Measurements from ENCODE around the gene GAK.
"Not testable (repeated sequence)": the region's sequence is repeated elsewhere in the genome, so short reads cannot be mapped to it uniquely, and the experiment has no call there.

Gene GAK

DNA sequence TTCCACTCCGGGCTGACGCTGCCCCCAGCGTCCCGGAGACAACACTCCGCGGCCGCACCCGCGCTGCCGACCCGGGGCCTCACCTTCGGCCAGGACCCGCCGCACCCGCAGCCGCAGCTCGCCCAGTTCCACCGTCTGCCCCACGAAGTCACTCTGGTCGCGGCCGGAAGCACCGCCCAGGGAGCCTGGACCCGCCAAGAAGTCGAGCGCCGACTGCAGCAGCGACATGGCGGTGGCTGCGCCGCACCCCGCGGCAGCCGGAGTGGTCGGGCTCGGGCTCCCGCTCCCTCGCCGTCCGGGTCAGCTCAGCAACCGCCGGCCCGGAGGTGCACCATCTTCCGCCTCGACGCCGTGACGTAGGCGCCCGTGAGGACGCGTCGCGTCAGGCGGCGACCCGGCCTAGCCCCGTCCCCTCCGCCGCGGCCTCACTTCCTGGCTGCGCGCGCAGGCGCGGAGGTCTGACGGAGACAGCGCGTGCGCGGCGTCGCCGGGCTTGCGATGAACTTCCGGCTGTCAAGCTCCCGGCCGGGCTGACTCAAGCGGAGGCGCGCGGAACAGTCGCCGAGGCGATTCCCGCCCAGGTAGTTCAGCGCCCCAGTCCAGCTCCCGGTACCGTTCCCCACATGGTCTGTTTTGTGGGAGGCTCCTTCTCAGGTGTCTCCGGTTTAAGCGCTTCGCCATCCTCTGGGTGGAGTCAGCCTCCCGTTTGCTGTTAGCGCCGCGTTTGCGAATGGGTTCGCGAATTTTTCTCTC is at the start of gene GAK, which contains the start of gene TMEM175:
Gene GAK (minus strand): TSS at position 357 of the 753 bp plus-strand sequence. CDS start 129 bp downstream, at position 228.
Gene TMEM175 (plus strand): TSS at position 501 of the 753 bp plus-strand sequence. CDS start 15,280 bp downstream, outside the sequence.
- peak; percentile 95 to 96 for DNase-seq (ENCODE audit: low read depth in 2 of 2)

DNA sequence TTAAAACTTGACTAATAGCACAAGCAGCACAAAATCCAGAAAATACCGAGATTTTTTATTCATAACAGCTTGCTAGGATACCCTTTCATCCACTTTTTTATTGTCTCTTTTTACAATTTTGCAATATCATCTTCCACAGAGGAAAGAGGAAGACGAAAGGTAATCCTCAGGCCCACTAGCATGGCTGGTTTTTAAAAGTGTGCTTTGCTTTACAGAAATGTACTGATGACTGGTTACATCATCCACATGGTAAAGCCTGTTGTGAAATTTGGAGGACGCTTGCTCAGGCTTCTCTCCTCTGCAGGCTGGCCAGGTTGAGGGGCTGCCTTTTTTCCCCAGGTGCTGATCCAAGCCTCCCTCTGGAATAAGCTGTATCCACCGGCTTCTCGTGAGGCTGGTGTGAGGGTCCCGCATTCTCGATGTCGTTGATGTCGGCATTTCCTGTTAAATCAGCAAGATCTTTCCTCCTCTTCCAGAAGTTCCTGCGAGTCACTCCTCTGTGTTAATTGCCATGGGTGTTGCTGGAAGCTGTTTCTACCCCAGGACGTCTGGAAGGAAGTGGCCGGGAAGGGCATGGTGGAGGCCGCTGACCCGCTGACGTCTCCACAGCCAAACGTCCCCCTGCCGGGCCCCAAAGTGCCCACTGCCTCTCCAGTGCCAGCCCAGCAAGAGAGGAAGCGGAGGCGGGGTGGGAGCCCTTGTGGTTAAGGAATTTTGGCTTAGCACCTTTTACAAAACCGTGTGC is 47.0 kb upstream of the GAK start:
- DNase-seq (ENCODE audit: low read depth in 2 of 2) = no peak

- not testable (repeated sequence) for DNase-seq (ENCODE audit: low read depth in 2 of 2)
Observed at GRCh38 chr4:976016-976415, 43.9 kb upstream of the GAK start.

DNA sequence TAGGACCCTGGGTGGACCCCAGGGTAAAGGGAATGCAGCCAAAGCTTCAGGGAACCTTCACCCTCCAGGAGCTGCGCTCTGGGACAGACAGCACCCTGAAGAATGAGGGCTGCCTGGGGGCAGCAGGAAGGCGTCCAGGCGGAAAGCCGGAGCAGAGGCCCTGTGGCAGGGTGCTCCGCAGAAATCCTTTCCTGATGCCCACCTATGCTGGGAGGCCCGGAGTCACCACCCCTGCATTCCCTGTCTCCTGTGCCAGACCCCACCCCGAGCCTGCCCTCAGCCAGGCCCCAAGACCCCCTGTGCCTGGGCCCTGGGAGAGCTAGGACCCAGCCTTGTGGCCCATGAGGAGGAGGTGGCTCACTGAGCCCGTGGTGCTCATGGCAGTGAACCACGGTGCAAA is 42.6 kb upstream of the GAK start:
- DNase-seq (ENCODE audit: low read depth in 2 of 2) = no peak

GRCh38 chr4:973431-974397 is 41.6 kb upstream of the GAK start, which contains the start of gene DGKQ:
Gene DGKQ (minus strand): TSS chr4:973569. CDS start chr4:973482, 87 bp downstream.
- peak; percentile 74 to 85 for DNase-seq (ENCODE audit: low read depth in 2 of 2)

DNA sequence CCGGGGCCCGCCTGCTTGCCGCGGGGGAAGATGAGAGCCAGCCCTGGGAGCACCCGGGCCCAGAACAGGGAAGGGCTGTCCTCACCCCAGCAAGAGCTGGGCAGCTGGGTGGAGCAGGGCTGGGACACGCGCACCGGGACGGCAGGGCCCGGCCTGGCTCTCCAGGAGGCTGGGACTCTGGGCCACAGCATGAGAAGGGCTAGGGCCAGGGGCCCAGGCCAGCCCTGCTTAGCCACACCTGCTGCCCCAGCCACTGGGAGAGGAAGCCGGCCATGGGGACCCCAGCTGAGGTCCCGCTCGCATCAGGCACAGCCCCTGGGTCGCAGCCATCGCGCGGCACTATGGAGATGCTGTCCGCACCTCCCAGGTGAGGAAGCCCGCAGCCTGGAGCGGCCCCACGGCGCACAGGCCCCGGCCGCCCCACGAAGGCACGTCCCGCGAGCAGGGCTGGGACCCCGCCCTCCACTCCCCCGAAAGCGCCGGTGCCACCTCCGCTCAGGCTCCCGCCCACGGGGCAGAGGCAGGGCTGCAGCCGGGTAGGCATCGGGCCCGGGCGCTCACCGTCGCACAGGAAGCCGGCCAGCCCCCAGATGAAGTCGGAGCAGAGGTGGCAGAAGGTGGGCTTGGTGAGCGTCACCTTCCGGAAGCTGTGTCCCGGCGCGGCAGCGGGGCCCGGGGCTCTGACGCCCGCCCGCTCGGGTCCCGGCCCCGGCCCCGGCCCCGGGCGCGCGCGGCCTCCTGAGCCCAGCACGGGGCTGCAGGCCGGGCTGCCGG is 40.7 kb upstream of the GAK start:
- DNase-seq (ENCODE audit: low read depth in 2 of 2) = peak; percentile 20 to 28

- DNase-seq (ENCODE audit: low read depth in 2 of 2) = no peak
Observed at GRCh38 chr4:971666-972500, 39.8 kb upstream of the GAK start.

DNA sequence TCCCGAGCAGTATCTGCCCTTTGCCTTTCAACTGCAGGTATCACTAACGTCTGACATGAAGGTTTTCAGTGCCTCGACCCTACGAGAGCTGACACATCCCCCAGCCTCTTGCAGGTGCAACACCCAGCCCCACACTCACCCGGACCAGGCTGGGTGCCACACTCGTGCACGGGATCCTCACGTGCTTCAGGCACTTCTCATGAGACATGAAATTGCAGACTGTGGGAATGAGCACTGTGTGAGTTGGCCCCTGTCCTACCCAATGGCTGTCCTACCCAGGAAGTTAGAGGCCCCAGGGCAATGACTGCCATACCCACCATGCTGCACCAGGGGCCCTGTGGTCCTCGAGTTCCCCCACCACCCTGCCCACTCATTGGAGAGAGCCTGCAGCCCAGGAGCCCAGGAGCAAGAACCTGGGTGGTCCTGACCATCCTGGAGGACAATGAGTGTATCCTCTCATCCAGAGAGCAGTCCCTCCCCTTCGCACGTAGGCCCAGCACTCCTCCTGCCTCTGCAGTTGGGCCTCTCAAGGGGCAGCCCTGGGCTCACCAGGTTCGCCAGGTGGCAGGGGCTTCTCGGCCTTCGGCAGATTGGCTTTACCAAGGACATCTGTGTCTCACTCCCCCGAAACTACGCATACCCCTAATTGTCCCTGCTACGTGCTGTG is 38.9 kb upstream of the GAK start:
- DNase-seq (ENCODE audit: low read depth in 2 of 2) = no peak

GRCh38 chr4:970046-970745 is 38.1 kb upstream of the GAK start:
- DNase-seq (ENCODE audit: low read depth in 2 of 2) = no peak

- DNase-seq (ENCODE audit: low read depth in 2 of 2) = no peak
Observed at GRCh38 chr4:968621-969394, 36.7 kb upstream of the GAK start.

- no peak for DNase-seq (ENCODE audit: low read depth in 2 of 2)
Observed at GRCh38 chr4:968221-968620, 36.1 kb upstream of the GAK start.

GRCh38 chr4:967113-968104 is 35.3 kb upstream of the GAK start:
- DNase-seq (ENCODE audit: low read depth in 2 of 2) = no peak

DNA sequence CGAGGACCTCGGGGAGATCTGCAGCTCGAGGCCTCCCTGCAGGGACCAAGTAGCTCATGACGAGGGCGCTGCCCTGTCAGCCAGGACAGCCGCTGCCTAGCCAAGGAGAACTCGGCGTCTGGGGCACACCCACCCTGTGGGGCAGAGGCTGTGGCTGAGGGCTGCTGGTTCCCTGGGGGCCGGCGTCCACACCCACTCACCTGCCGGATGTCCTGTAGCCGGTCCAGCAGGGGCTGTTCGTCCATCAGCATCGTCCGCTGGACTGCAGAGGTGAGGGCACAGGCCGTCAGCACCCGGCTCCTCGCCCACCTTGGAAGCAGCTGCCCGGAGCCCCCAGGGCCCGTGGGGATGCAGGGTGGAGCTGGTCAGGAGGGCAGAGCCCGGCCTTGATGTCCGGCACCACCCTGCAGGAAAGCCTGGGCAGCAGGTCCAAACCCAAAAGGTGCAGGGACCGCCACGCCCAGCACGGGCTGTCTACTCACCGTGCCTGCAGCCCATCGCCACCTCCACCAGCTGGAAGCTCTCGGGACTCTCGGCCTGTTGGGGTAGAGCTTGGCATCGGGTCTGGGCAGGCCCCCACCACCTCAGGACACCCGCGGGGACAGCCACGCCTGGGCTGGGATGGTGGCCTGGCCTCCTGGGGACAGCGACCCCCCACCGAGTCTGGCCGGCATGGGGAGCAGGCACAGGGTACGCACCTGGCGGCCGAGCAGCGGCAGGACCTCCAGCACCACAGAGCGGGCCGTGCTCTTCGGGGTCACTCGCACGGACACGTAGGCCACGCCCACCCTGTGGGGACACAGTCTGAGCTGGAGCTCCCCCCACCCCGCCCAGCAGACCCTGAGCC is 34.4 kb upstream of the GAK start:
- DNase-seq (ENCODE audit: low read depth in 2 of 2) = no peak

GRCh38 chr4:965766-966134 is 33.6 kb upstream of the GAK start:
- no peak for DNase-seq (ENCODE audit: low read depth in 2 of 2)

GRCh38 chr4:965048-965765 is 33.1 kb upstream of the GAK start:
- no peak for DNase-seq (ENCODE audit: low read depth in 2 of 2)

All from stimulated activated CD4-positive, alpha-beta T cell treated with anti-CD3 and anti-CD28 coated beads, Interleukin-4, amount 100 ng/mL, for 48 hours (primary cell).